ENCODE results near the gene CDH22.

DNA sequence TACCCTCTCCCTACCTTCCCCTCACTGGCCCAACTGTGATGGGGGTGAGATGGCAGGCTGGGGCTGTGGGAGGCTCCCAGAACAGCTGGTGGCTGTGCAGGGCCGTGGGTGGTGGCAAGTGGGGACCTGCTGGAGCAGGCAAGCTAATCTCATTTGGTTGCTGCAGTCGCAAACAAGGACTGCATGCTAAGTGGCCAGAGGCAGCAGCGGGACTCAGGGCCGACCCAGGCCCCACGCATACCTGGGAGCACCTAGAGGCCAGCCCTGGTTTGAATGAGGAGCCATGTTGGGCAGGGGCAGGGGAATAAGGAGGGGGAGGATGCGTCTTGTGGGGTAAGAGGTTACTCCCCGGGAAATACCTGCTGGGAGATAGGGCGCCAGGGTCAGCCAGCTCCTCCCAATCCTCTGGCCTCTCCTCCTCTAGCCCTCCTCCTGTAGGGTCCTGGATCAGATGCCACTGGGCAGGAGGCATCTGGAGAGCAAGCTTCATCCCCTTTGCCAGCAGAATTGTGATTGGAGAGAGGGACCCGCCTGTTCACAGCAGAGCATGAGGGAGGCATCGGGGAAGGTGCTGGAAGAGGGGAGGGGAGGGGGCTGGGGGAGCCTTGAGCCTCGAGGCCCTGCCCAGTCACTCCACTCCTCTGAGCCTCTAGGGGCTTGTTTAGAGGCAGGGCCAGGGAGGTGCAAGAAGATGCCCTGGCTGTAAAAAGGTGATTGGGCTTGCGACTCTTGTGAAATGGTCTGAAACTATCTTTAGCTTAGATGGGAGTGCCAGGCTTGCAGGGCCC, 24.3 kb upstream of the CDH22 start:
- TF ChIP-seq, protein P1, sequence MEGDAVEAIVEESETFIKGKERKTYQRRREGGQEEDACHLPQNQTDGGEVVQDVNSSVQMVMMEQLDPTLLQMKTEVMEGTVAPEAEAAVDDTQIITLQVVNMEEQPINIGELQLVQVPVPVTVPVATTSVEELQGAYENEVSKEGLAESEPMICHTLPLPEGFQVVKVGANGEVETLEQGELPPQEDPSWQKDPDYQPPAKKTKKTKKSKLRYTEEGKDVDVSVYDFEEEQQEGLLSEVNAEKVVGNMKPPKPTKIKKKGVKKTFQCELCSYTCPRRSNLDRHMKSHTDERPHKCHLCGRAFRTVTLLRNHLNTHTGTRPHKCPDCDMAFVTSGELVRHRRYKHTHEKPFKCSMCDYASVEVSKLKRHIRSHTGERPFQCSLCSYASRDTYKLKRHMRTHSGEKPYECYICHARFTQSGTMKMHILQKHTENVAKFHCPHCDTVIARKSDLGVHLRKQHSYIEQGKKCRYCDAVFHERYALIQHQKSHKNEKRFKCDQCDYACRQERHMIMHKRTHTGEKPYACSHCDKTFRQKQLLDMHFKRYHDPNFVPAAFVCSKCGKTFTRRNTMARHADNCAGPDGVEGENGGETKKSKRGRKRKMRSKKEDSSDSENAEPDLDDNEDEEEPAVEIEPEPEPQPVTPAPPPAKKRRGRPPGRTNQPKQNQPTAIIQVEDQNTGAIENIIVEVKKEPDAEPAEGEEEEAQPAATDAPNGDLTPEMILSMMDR (IDR thresholded peaks at IDR 0.05) = no peak
- no peak for TF ChIP-seq POLR2AphosphoS5 (IDR thresholded peaks at IDR 0.05)
